NCI-H2081 (cell line): ENCODE data around the gene TRAF4.
"Not testable (repeated sequence)": the region's sequence is repeated elsewhere in the genome, so short reads cannot be mapped to it uniquely, and the experiment has no call there.

Experiments used
- DNase-seq, 2 experiments: peaks; one replicate each; lab custom pipeline; 2025; lab: John Stamatoyannopoulos, UW

TRAF4 gene

GRCh38 chr17:28783161-28783560 is 39.4 kb downstream of the TRAF4 start:
- no peak for DNase-seq

- no peak for DNase-seq
Measured at GRCh38 chr17:28788100-28788499, 44.3 kb downstream of the TRAF4 start.

- no peak for DNase-seq
Measured at GRCh38 chr17:28792877-28793661, 49.3 kb downstream of the TRAF4 start.

GRCh38 chr17:28794846-28795441 is 51.1 kb downstream of the TRAF4 start:
- DNase-seq: not testable (repeated sequence)

- peak; percentile 31 to 77 for DNase-seq
Measured at GRCh38 chr17:28796062-28796461, 52.3 kb downstream of the TRAF4 start.
